HL-60 (cell line): ENCODE results near the gene PACSIN3.

ENCODE experiments used
- DNase-seq, 2 experiments: peaks; one replicate each; pipeline ENCODE4 v3.0.0-alpha.2; 2010 to 2020; ENCODE audit warnings: low read depth in 1 of 2, low spot score in 1 of 2
- H3K27ac ChIP-seq: fragments of 250-450 bp; sonication (Bioruptor Pico); replicated peaks from 2 replicates; pipeline ENCODE4 v1.5.1; 2020; ENCODE audit warnings: mild to moderate bottlenecking, moderate library complexity
- H3K27me3 ChIP-seq: fragments of 250-450 bp; sonication (Bioruptor Pico); 2 replicates; pipeline ENCODE4 v1.5.1; 2021; ENCODE audit warnings: mild to moderate bottlenecking, moderate library complexity; ENCODE audit not compliant: insufficient read depth, poor library complexity, severe bottlenecking
- H3K4me3 ChIP-seq: replicated peaks from 2 replicates; pipeline ENCODE4 v1.5.1; 2011; ENCODE audit warnings: mild to moderate bottlenecking, control low read depth, low read length; ENCODE audit not compliant: insufficient read depth
- GABPA ChIP-seq: IDR thresholded peaks from 2 replicates; pipeline ENCODE4 v1.6.1; 2012; ENCODE audit warnings: low read depth
- POLR2AphosphoS5 ChIP-seq: IDR thresholded peaks from 2 replicates; pipeline ENCODE4 v1.6.1; 2012; ENCODE audit warnings: low read depth
- REST ChIP-seq: IDR thresholded peaks from 2 replicates; pipeline ENCODE4 v1.6.1; 2012; ENCODE audit warnings: low read depth; ENCODE audit not compliant: insufficient replicate concordance
- SPI1 ChIP-seq: IDR thresholded peaks from 2 replicates; pipeline ENCODE4 v1.6.1; 2012; ENCODE audit warnings: low read depth, mild to moderate bottlenecking, borderline replicate concordance
- TF ChIP-seq, protein P1 (sequence below): IDR thresholded peaks from one replicate; pipeline ENCODE4 v1.5.1; 2011; ENCODE audit warnings: low read length, control low read depth, inconsistent platforms; ENCODE audit not compliant: insufficient read depth

The PACSIN3 gene

DNA sequence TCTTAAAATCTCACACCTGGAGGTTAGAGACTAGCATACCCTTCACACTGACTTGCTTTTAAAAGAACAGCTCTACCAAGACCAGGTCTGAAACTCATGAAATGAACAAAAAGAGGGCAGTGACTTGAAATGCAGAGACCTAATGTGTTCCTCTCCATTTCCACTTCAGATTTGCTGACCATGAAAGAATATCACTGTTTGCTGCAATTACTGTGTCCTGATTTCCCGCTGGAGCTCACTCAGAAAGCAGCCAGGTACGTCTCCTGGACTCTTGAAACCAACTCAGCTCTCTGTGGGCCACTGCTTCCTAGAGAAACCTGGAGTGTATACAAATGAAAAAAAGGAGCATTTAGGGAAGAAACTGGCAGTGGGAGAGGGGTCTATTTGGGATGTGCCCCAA lies 48.8 kb downstream of the PACSIN3 start:
- no peak for DNase-seq
- Histone ChIP-seq H3K27me3 (no peaks in the 10 kb centered on the region), H3K27ac (no peak overlapping the region), H3K4me3 (no peak overlapping the region)
- TF ChIP-seq SPI1 (no peak), GABPA (no peak), POLR2AphosphoS5 (no peak), REST (no peak)
- TF ChIP-seq, protein P1, sequence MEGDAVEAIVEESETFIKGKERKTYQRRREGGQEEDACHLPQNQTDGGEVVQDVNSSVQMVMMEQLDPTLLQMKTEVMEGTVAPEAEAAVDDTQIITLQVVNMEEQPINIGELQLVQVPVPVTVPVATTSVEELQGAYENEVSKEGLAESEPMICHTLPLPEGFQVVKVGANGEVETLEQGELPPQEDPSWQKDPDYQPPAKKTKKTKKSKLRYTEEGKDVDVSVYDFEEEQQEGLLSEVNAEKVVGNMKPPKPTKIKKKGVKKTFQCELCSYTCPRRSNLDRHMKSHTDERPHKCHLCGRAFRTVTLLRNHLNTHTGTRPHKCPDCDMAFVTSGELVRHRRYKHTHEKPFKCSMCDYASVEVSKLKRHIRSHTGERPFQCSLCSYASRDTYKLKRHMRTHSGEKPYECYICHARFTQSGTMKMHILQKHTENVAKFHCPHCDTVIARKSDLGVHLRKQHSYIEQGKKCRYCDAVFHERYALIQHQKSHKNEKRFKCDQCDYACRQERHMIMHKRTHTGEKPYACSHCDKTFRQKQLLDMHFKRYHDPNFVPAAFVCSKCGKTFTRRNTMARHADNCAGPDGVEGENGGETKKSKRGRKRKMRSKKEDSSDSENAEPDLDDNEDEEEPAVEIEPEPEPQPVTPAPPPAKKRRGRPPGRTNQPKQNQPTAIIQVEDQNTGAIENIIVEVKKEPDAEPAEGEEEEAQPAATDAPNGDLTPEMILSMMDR, result no peak

DNA sequence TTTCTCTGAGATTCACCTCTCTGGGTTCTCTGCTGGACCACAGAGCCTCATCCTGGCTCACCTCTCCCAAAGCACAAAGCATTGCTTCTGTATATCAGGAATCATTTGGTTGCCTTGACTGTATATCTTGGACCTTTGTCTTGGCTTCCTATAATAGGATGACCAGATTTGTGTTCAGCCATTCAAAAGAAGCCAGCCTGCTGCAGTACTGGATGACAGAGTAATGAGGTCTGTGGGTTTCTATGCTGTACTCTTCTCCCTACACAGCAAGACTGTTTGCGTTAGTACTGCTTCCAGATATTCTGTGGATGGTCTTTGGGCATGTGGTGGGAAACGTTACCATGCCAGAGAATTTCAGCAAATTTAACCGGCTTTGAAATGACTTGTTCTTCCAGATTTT lies 49.3 kb downstream of the PACSIN3 start:
- DNase-seq, result no peak
- Histone ChIP-seq H3K27me3 (no peaks in the 10 kb centered on the region), H3K27ac (no peak overlapping the region), H3K4me3 (no peak overlapping the region)
- TF ChIP-seq, protein P1, result no peak
- TF ChIP-seq REST, result no peak
- TF ChIP-seq SPI1, result no peak
- no peak for TF ChIP-seq GABPA
- TF ChIP-seq POLR2AphosphoS5, result no peak

- Histone ChIP-seq H3K4me3 (no peak overlapping the region), H3K27ac (no peak overlapping the region), H3K27me3 (no peaks in the 10 kb centered on the region)
- TF ChIP-seq, protein P1, result no peak
- TF ChIP-seq POLR2AphosphoS5 (no peak), GABPA (no peak), REST (no peak), SPI1 (no peak)
- no peak for DNase-seq
Measured at GRCh38 chr11:47136327-47136726, 49.9 kb downstream of the PACSIN3 start.
